GM19463 (cell line): ENCODE results near the gene HSPG2.

ENCODE experiments used
- ATAC-seq: cut with Tn5 transposase; IDR thresholded peaks from one replicate; pipeline ENCODE4 v1.9.1; 2021; ENCODE audit warnings: mild to moderate bottlenecking, moderate library complexity; ENCODE audit not compliant: unreplicated experiment

The HSPG2 gene

GRCh38 chr1:21849909-21850576 lies 87.1 kb downstream of the HSPG2 start:
- ATAC-seq: no peak

GRCh38 chr1:21848524-21849174 lies 88.5 kb downstream of the HSPG2 start:
- no peak for ATAC-seq

DNA sequence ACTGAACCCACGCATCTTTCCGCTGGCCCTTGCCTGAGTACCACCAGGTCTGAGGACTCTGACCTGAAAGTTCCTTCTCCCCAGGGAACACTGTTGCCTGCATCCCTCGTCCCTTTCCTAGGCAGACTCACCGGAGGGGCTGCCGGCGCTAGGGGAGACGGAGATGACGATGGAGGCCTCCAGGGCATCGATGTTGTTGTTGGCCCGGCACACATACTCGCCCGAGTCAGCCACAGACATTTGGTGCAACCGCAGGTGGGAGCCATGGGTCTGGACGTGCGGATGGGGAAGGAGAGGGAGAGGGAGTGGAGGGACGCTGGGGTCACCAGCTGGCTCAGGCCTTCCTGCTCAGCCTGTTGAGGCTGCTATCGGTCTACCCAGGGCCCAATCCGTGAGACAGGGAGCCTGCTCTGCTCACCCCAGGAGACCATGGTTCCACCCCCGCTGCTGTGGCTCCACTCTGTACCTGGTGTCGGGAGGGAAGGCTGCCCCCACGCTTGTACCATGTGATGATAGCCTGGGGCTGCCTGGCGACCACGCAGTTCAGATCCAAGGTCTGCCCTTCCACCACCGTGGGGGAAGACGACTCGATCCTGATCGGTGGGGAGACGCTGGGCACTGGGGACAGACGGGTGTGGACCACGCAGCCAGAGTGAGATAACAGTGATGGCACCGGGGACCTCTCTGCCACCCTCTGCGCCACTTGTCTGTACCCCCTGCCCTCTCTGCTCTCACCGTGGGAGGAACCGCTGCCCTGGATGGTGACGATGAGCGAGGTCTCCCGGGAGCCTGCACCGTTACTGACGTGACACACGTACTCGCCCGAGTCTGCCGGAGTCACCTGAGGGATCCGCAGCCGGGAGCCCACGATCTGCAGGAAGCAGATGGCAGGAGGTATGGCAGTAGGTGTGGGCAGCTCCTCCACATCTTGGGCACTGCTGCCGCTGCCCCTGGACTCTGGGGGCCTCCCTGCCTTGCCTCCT lies 89.6 kb downstream of the HSPG2 start:
- ATAC-seq: no peak

DNA sequence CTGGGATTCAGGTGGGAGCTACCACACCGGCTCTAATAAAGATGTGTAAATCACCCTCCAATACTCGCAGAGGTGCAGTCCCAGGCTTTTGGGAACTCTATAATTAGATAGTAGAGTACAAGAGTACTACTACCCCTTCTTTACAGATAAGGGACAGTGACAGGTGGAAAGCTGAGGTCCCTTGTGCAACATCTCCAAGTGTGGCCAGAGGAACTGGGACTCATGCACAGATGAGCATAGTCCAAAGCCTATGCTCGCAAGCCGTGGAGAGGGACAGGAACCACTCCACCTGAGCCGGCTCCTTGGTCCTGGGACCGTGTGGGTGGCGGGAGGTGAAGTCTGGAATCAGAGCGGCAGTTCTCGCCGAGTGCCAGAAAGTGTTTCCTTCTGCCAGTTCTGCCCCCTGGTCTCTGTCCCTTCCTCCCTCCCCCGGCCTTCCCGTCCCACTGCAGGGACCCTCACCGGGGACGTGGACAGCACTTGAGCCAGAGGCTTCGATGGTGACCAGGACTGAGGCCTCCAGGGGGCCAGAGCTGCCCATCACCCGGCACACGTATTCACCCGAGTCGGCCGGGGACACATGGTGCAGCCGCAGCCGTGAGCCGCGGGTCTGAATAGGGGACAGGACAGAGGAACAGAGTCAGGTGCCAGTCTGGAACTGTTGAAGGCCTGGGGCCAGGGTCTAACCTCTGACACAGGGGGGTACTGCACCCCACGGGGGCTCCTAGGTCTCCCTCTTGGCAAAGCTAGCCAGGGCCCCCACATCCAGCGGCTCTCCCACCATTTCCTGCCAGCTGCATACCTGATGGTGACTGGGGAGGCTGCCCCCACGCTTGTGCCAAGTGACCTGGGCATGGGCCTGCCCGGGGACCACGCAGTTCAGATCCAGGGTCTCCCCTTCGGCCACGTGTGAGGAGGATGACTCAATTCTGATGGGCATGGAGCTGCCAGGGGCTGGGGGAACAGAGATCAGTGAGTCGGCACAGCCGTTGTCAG lies 91.2 kb downstream of the HSPG2 start:
- no peak for ATAC-seq

DNA sequence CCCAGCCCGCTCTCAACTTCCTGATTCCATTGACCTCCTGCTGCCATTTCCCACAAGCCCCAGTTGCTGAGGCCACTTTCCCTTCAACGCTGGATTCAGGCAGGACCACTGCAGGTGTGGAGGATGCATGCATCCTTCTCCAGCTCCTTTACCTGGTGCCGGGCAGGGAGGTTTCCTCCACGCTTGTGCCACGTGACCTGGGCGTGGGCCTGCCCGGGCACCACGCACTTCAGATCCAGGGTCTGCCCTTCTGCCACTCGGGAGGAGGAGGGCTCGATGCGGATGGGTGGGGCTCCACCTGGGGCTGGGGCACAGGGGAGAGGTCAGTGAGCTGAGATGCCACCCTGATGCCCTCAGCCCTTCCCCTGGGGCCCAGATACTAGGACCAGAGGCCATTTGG lies 93.1 kb downstream of the HSPG2 start:
- ATAC-seq: no peak

DNA sequence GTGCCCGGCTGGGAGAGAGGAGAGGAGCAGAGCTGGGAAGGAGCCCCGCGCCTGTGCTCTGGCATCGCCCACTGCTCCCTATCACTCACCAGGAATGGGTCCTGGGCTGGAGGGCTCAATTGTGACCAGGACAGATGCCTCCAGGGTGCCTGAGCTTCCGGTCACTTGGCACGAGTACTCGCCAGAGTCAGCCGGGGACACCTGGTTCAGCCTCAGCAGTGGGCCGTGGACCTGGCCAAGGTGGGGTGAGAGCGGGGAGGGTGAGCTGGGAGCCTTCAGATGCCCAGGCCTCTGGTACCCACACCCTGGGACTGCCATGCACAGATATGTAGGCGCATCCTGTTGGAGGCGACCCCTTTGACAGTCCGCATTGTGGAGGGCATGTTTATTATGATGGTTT lies 93.9 kb downstream of the HSPG2 start:
- no peak for ATAC-seq

GRCh38 chr1:21842606-21843162 lies 94.4 kb downstream of the HSPG2 start:
- ATAC-seq: no peak

- ATAC-seq: no peak
Observed at GRCh38 chr1:21841852-21842466, 95.2 kb downstream of the HSPG2 start.

- no peak for ATAC-seq
Observed at GRCh38 chr1:21840981-21841380, 96.1 kb downstream of the HSPG2 start.

GRCh38 chr1:21839337-21840037 lies 97.6 kb downstream of the HSPG2 start:
- ATAC-seq: no peak

DNA sequence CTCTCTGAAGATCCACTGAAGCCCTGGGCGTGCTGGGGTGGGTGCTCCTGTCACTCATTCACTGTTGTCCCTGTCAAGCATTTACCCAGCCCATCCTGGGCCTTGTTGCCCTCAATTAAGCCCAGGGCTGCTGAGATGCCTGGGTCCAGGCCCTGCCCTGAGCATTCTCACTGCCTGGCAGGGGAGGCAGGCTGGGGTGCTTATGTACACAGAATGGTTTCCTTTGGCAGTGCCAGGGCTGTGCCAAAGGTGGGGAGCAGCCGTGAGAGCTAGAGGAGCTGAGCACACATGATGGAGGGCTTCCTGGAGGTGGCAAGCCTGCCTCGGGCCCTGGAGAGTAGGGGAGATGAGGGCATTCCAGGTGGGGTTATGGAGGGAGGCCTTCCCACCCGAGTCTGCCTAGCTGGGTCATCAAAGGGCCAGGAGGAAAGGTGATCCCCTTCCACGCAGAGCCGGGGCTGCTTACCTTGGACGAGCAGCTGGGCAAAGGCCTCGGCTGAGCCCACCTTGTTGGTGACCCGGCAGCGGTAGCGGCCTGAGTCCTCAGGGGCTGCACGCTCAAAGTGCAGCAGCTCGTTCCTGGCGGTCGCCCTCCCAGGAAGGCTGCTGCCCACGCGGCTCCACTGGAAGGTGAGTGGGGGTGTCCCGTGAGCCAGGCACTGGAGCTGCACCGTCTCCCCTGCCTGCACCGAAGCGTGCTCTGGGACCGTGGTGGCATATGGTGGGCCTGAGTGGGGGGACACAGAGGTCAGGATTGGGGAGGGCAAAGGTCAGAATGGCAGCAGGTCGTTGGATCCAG lies 98.6 kb downstream of the HSPG2 start:
- no peak for ATAC-seq

DNA sequence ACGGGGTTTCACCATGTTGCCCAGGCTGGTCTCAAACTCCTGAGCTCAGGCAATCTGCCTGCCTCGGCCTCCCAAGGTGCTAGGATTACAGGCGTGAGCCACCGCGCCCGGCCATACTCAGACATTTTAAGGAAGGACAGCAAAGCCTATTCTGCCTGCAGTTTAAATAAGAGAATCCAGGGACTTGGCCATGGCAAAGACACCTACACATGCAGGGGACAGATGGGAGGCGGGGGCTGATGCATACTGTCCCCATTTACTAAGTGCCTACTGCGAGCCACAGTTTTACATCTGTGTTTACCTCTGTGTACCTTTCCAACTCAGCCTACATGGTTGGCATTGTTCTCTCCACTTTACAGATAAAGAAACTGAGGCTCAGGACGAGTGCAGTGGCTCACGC lies 99.6 kb downstream of the HSPG2 start:
- ATAC-seq: no peak

- ATAC-seq: no peak
Observed at GRCh38 chr1:21836729-21837128, 100.4 kb downstream of the HSPG2 start.

DNA sequence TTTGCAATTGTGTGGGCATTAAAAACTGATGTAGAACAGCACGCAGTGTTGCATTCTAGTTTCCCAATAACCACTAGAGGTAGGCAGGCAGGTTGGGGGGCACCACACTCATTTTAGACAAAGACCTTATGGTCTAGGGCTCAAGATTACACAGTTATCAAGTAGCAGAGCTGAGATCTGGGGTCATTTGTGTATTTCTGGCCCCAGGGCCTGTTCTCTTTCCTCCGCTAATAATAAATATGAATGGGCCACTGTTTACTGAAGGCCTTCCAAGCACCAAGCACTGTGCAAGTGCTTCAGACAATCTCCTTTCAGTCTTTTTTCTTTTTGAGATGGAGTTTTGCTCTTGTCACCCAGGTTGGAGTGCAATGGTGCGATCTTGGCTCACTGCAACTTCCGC lies 101.1 kb downstream of the HSPG2 start:
- ATAC-seq: no peak

- no peak for ATAC-seq
Observed at GRCh38 chr1:21834666-21835065, 102.4 kb downstream of the HSPG2 start.

GRCh38 chr1:21834094-21834493 lies 103.0 kb downstream of the HSPG2 start:
- ATAC-seq: no peak

GRCh38 chr1:21833392-21833976 lies 103.6 kb downstream of the HSPG2 start:
- ATAC-seq: no peak

DNA sequence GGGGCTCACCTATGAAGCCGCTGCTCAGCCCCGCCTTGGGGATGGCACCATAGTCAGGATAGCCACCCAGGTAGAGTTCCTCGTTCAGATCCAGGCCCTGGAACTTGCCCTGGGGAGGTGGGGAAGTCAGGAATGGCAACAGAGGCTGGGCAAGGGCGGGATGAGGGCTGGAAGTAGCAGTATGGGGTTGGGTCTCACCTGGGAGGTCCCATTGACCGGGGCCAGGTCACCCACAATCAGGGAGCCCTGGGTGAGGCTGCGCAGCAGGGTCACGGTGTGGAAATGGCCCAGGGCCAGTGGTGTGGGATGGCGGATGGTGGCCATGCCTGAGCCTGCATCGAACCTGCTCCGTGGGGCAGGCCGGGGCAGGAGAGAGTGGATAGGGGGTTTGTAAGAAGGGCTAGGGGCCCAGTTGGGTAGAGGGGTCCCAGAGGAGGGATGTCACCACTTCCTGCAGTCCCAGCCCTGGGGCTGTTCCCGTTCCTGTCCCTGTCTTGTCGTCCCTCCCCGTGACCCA lies 105.6 kb downstream of the HSPG2 start:
- no peak for ATAC-seq
